Measurements from ENCODE around the gene GLYR1. TPM values are rescaled to one million over a fixed set of nuclear protein-coding genes. Genes with fewer than 3 reads are reported as not detected.

Gene GLYR1
- total and polyA plus RNA-seq, 4 donors = 36.2 to 88.1 (median 70.2) TPM

- Histone ChIP-seq H3K36me3 (ENCODE audit: control insufficient read depth in 4 of 4, insufficient read depth in 4 of 4, low read length in 4 of 4) (peaks cover 24 to 59% (median 49%) of the 10 kb centered on the region in 4 donors), H3K9me3 (ENCODE audit: control insufficient read depth in 4 of 4, insufficient read depth in 3 of 4, low read length in 3 of 4) (no peaks in the 10 kb centered on the region), H3K27me3 (ENCODE audit: control insufficient read depth in 3 of 3, insufficient read depth in 3 of 3, low read length in 2 of 3) (no peaks in the 10 kb centered on the region), H3K27ac (ENCODE audit: low read depth in 1 of 2, low read length in 1 of 2) (peak overlapping the region in 1 of 2 donors; percentile 78), H3K9ac (ENCODE audit: insufficient read depth in 1 of 2, low read length in 2 of 2) (no peak overlapping the region), H3K4me1 (ENCODE audit: control insufficient read depth in 5 of 5, insufficient read depth in 5 of 5, low read length in 5 of 5) (peaks cover 0 to 9% (median 0%) of the 10 kb centered on the region in 5 donors), H3K4me3 (no peak overlapping the region)
- WGBS, 2 donors = 92 to 97% methylated on average over 8 of the region's 8 CpGs
- ATAC-seq (ENCODE audit: insufficient read depth, low FRiP score) (no peak), DNase-seq (no peak)
- no peak for TF ChIP-seq CTCF (IDR thresholded peaks at IDR 0.05; ENCODE audit: control extremely low read depth, extremely low read depth)
These were observed 21.9 kb downstream of the GLYR1 start for GRCh38 chr16:4825196-4825595.

- DNase-seq (no peak), ATAC-seq (ENCODE audit: insufficient read depth, low FRiP score) (no peak)
- 93 to 94% methylated on average over 6 of the region's 6 CpGs for WGBS, 2 donors
- Histone ChIP-seq H3K9ac (ENCODE audit: insufficient read depth in 1 of 2, low read length in 2 of 2) (no peak overlapping the region), H3K4me3 (no peak overlapping the region), H3K4me1 (ENCODE audit: control insufficient read depth in 5 of 5, insufficient read depth in 5 of 5, low read length in 5 of 5) (peaks cover 0 to 4% (median 0%) of the 10 kb centered on the region in 5 donors), H3K27ac (ENCODE audit: low read depth in 1 of 2, low read length in 1 of 2) (peak overlapping the region in 1 of 2 donors; percentile 43), H3K9me3 (ENCODE audit: control insufficient read depth in 4 of 4, insufficient read depth in 3 of 4, low read length in 3 of 4) (no peaks in the 10 kb centered on the region), H3K36me3 (ENCODE audit: control insufficient read depth in 4 of 4, insufficient read depth in 4 of 4, low read length in 4 of 4) (peaks cover 23 to 55% (median 37%) of the 10 kb centered on the region in 4 donors), H3K27me3 (ENCODE audit: control insufficient read depth in 3 of 3, insufficient read depth in 3 of 3, low read length in 2 of 3) (no peaks in the 10 kb centered on the region)
- no peak for TF ChIP-seq CTCF (IDR thresholded peaks at IDR 0.05; ENCODE audit: control extremely low read depth, extremely low read depth)
These were observed 26.4 kb downstream of the GLYR1 start for GRCh38 chr16:4820652-4821051.

GRCh38 chr16:4814542-4815173 lies 32.4 kb downstream of the GLYR1 start:
- no peaks in the 10 kb centered on the region for H3K9me3 ChIP-seq (ENCODE audit: control insufficient read depth in 4 of 4, insufficient read depth in 3 of 4, low read length in 3 of 4)
- 87 to 88% methylated on average over 16 of the region's 16 CpGs for WGBS, 2 donors
- peak in 1 of 3 donors; percentile 10 for DNase-seq
- no peaks in the 10 kb centered on the region for H3K27me3 ChIP-seq (ENCODE audit: control insufficient read depth in 3 of 3, insufficient read depth in 3 of 3, low read length in 2 of 3)
- no peak overlapping the region for H3K4me3 ChIP-seq
- H3K36me3 ChIP-seq (ENCODE audit: control insufficient read depth in 4 of 4, insufficient read depth in 4 of 4, low read length in 4 of 4) = peaks cover 12 to 56% (median 31%) of the 10 kb centered on the region in 4 donors
- H3K27ac ChIP-seq (ENCODE audit: low read depth in 1 of 2, low read length in 1 of 2) = peak overlapping the region in 1 of 2 donors; percentile 69
- H3K9ac ChIP-seq (ENCODE audit: insufficient read depth in 1 of 2, low read length in 2 of 2) = no peak overlapping the region
- ATAC-seq (ENCODE audit: insufficient read depth, low FRiP score) = no peak
- peaks cover 0 to 2% (median 0%) of the 10 kb centered on the region in 5 donors for H3K4me1 ChIP-seq (ENCODE audit: control insufficient read depth in 5 of 5, insufficient read depth in 5 of 5, low read length in 5 of 5)
- no peak for TF ChIP-seq CTCF (IDR thresholded peaks at IDR 0.05; ENCODE audit: control extremely low read depth, extremely low read depth)

Data from lung (tissue), 12 donors.